Caki2 (cell line): ENCODE results near the gene OVCA2. TPM values are rescaled to one million over a fixed set of nuclear protein-coding genes. Genes with fewer than 3 reads are reported as not detected.
A peak's percentile ranks its signal among the peaks of the same experiment; 100 is the strongest.

Experiments used
- DNase-seq: peaks from one replicate; pipeline ENCODE4 v3.0.0-alpha.2; 2015; ENCODE audit warnings: low read depth
- in situ Hi-C: cut with HindIII; loops from 2 replicates; pipeline ENCODE4 v1.10.0; 2016; ENCODE audit warnings: low sequenced_read_pairs, low pct_unique_long_range_greater_than_20kb, mixed read lengths
- total RNA-seq: library from RNA; depleted of rRNA; stranded (reverse); fragments of >200 nt; shearing (Covaris generic); gene quantifications from 2 replicates; pipeline ENCODE4 v1.2.3, GENCODE V29; 2014; ENCODE audit warnings: low replicate concordance

The OVCA2 gene
- total RNA-seq, 1 experiment from 2014 or later: 53.1 TPM

DNA sequence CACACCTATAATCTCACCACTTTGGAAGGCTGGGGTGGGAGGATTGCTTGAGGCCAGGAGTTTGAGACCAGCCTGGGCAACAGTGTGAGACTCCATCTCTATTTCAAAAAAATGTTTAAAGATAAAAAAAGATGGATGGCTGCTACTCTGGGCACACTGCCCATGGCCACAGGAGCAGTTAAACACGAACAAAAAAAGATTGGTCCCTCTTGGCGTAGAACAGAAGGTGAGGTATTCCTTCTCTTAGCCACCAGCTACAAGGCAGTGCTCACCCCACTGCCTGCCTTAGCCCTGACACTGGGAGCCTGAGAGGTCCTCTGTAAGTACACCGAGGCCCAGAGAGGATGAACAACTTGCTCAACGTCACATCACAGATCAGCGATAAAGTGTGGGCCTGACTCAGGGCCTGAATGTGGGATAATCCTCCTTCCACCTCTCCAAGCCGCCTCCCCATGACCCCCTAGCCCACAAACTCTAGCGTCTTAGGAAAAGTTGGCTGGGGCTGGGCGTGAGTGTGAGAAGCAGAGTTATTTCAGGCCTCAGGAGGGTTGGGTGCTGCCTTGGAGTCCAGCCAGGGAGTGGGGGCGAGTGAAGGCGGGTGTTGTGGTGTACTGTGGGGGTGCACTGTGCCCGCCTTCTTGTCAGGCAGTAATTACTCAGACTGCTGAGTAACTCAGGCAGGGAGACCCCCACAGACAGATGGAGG, 14.1 kb upstream of the OVCA2 start:
- in situ Hi-C loops: no loop called here
- no peak for DNase-seq

DNA sequence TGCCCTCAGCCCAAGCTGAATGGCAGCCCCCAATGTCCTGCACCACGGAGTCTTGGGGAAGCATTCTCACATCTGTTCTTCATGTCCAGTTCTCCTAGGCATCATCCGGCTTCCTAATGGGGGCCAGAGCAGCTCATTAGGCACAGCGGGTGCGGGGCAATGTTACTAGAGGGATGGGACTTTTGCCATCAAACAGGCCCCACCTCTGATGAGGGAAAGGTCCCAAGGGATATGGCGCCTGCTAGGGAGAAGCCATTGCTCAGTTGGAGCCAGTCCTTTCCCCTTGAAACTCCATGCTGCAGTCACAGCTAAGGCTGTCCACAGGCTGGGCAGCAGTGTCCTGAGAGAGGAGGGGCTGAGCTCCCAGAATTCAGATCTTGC, 13.6 kb upstream of the OVCA2 start:
- DNase-seq: no peak
- in situ Hi-C loops: no loop called here

DNA sequence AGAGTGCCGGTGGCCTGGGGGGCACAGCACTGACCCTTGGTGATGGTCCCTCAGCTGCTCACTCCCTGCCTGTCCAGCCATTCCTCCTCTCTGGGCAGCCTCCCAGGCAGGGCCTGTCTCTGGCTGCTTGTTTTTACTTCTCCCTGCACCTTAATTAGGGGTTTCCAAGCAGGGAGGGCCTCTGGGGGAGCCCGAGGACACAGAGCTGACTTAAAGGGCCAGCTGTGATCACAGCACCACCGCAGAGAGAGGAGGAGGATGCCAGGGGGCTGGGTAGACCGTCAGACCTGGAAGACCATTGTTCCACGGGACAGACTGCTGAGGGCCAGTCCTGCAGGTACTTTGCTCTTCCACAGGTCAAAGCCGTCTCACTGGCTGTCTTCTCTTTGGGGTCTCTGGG, 13.1 kb upstream of the OVCA2 start:
- in situ Hi-C loops: no loop called here
- no peak for DNase-seq

DNA sequence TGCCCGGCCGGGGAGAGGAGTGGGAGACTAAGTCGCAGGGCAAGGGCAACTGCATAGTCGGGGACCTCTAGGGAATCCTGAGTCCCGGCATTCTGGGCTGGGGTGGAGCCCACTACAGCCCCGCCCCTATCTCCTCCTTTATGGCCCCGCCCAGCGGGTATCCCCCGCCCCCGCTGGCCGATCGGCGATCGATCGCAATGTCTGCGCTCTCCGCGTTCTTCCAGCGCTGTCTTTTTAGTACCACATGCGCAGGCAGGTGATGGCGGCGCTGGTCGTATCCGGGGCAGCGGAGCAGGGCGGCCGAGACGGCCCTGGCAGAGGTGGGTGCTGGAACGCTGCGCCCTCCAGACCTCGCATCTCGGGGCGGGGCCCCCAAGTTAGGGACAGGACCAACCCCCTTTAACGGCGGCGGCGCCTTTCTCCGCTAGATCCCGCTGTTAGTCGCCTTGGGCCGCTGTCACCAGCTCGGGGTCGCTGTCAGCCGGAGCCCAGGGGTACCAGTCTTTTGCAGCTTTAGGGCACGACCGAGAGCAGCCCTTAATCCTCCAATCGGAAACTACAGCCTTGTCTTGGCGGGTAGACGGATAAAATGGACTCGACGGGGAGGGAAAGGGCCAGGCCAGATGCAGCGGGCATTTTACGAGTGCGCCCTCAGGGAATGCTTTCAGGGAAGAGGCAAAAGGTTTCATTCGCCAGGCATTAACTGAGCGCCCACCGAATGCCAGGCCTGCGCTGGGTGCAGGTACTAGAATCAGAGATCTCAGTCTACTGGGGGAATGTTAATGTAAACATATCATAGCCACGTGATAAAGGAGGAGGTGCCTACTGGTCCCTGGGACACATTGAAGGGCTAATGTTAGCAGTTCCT, 11.7 kb upstream of the OVCA2 start, which contains the start of gene DPH1:
TSS of gene DPH1 (plus strand) at position 243 of the 868 bp plus-strand sequence. CDS start at position 260, 17 bp downstream.
- in situ Hi-C loops: no loop called here
- peak; percentile 70 for DNase-seq

DNA sequence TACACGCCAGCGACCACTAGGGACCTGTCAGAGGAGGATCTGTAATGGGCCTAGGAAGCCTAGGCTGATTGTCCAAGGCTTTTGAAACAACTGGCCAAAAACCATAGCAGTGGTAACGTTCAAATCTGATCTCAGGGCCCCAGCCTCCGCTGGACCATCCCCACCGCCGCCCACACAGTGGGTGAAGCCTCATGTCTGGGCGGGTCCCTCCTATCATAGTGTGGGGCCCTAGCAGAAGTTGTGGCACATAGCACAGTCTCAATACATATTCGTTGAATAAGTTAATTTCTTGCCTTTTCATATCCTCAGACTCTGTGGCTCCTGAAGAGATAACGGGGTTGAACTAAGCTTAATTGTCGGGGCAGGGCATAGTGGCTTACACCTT, 11.1 kb upstream of the OVCA2 start:
- DNase-seq: no peak
- in situ Hi-C loops: no loop called here

DNA sequence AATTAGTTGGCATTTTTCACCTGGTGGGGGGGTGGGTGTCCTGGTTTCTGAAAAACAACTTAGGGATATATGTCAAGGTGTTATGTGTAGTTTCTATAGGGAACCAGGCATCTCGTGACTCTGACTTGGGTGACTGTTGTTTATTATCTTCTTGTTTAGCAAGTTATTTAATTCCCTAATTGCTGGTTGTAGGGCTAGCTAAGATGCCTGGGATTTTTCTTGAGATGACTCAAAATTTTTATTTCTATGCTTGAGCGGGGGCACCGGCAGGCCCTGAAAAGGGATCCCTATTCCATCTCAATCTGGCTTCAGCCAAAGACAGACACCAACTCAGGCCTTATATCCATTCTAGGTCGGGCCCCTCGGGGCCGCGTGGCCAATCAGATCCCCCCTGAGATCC, 8.7 kb upstream of the OVCA2 start:
- DNase-seq: no peak
- in situ Hi-C loops: no loop called here

DNA sequence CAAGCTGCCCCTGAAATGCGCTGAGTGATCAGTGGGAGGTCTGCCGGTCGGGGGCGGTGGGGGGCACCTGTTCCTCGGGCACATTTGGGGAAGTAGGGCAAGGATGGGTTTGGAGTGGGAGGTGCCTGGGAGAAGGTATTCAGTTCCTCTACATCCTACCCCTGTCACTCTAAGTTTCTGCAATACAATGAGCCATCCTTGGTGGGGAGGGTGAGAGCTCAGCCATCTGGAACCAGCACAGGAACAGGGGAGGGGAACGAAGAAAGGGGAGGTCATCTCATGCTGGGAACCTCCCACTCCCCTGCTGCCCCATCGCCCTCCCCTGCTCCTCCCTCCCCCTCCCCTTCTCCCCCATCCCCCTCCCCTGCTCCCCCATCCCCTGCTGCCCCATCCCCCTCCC, 7.7 kb upstream of the OVCA2 start:
- in situ Hi-C loops: no loop called here
- DNase-seq: peak; percentile 36

DNA sequence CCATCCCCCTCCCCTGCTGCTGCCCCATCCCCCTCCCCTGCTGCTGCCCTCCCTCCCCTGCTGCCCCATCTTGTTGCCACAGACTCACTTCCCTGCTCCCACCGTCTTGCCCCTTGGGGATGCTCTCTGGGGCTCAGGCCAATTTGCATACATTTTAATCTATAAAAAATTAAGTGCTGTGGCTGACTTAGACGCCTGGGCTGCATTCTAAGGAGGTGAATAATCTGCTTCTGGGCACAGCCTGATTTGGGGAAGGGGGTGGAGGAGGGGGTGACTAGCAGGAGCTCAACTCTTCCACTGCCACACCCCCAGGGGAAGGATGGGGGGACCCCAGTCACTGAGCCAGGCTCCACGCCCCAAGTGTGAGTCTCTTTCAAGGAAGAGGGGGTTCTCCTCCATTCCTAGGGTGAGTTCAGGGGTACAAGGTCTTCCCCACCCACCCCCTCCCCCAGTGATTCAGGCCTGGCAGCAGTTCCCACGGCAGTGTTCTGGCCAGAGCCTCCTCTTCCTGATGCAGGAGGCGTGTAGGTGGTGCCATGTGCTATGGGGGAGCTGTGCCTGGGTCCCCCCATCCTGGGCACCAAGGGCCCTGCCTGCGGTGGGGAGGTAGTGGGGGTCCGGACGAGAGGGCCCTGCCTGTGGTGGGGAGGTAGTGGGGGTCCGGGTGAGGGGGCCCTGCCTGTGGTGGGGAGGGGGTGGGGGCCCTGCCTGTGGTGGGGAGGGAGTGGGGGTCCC, 6.8 kb upstream of the OVCA2 start:
- no peak for DNase-seq
- in situ Hi-C loops: no loop called here

DNA sequence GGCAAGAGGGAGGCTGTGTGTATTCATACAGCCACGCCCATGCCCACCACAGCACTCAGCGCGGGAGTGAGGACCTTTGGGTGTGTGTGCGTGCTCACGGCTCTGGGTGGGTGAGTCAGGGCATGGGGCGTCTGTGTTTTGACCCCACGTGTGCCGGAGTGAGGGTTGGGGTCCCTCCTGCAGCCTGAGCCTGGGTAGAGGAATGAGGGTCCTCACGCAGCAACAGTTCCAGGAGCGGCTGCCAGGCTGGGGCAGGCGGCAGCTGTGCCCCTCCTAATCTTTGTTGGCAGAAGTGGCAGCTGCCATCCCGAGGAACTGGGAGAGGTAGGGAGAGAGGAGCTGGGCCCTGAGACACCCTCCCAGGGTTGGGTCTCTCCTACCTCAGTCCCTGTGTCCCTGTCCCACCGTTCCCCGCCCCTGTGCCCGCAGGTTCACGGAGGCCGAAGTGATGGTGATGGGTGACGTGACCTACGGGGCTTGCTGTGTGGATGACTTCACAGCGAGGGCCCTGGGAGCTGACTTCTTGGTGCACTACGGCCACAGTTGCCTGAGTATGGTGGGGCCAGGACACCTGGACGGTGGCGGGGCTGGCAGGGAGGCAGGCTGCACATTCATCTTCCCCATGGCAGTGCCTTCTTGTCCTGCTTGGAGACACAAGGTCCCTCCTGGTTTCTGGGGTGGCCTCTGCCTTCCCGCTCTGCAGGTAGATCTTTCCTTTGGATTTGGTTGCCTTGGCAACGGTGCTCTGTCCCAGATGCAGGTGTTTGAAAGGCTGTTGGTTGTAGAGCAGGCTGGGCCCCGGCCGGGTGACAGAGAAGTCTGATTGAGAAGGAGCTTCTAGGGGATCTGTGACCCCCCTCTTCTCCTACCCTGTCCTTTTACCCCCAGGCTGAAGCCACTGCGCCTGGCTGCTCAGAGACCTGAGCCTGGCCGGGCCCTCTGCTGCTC, 6.0 kb upstream of the OVCA2 start:
- in situ Hi-C loops: no loop called here
- no peak for DNase-seq

DNA sequence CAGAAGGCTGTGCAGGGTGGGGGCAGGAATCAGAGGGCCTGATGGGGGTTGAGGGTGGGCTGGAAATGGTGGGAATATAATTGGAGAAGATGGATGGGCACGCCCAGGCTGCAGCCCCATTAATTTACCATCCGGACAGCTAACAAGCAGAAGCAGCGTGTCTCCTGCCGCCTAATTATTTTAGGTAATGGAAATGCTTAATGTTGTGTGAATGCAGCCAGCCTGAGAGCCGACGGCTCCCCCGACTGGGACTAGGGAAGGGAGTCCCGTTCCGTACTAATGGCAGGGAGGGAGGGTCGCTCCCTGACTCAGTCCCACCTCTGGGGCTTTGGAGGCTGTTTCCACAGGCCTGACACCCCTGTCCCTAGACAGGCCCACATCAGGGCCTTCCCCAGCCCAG, 4.7 kb upstream of the OVCA2 start:
- in situ Hi-C loops: no loop called here

DNA sequence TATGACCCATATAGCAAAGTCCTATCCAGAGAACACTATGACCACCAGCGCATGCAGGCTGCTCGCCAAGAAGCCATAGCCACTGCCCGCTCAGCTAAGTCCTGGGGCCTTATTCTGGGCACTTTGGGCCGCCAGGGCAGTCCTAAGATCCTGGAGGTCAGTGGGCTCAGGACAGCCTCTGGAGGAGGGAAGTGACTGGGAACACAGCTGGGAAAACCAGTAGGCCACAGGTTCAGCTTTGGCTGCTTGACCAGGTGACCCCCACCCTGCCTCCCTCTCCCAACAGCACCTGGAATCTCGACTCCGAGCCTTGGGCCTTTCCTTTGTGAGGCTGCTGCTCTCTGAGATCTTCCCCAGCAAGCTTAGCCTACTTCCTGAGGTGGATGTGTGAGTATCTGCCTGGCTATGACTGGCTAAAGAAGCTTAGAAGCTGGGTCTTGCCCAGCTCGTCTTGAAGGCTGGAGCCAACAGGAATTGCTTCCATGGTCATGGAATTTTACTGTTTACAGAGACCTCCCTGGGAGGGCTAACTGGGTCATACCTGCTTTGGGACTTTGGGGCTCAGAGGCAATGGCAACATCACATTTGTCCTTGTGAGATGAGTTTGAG, 1.5 kb upstream of the OVCA2 start:
- no peak for DNase-seq
- in situ Hi-C loops: no loop called here

More for the DNA sequence above, 4.7 kb upstream of the OVCA2 start:
- no peak for DNase-seq

DNA sequence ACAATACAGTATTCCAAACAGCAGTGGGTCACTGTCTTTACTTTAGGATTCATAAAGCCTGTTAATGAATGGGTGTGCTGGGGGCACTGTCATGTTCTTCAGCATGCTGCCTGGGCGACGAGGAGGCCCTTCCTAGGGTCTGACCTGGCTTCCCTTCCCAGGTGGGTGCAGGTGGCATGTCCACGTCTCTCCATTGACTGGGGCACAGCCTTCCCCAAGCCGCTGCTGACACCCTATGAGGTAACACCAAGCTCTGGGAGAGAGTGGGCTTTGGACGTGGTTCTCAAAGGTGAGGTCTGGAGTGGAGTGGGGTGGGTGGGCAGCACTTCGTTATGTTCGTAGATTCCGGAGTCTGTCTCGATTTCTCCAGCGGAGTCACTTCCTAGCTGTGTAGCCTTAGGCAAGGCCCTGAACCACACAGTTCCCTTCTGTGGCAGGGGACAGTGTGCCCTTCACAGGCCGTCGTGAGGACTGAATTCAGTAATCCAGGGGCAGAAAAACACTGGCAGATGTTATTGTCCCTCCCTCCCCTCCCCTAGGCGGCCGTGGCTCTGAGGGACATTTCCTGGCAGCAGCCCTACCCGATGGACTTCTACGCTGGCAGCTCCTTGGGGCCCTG, 771 bp upstream of the OVCA2 start:
- DNase-seq: no peak
- in situ Hi-C loops: no loop called here

DNA sequence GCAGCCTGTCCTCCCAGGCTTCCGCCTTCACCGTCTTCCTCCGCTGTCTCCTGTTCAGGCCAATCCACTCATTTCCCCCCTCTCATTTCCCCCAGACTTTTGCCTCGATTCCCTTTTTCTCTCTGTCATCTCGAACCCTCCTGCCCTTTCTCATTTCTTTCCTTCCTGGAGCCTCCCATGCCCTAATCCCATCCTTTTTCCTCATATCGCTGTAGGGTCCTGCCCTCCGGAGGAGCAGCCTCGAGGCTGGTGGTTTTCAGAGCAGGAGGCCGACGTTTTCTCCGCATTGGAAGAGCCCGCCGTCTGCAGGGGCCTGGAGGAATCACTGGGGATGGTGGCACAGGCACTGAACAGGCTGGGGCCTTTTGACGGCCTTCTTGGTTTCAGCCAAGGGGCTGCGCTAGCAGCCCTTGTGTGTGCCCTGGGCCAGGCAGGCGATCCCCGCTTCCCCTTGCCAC, 597 bp downstream of the OVCA2 start:
- in situ Hi-C loops: no loop called here
- DNase-seq: peak; percentile 12

DNA sequence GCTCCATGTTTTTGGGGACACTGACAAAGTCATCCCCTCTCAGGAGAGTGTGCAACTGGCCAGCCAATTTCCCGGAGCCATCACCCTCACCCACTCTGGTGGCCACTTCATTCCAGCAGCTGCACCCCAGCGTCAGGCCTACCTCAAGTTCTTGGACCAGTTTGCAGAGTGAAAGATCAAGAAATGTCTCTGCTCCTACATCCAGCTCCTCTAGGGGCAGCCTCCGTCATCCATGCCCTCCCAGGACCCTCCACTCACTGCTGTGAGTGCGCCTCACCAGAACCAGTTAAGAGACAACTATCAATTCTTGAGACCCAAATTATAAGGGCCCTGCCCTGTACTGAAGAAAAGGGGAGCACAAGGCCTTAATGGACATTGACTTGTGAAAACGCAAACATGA, 1.1 kb downstream of the OVCA2 start:
- no peak for DNase-seq
- in situ Hi-C loops: no loop called here

DNA sequence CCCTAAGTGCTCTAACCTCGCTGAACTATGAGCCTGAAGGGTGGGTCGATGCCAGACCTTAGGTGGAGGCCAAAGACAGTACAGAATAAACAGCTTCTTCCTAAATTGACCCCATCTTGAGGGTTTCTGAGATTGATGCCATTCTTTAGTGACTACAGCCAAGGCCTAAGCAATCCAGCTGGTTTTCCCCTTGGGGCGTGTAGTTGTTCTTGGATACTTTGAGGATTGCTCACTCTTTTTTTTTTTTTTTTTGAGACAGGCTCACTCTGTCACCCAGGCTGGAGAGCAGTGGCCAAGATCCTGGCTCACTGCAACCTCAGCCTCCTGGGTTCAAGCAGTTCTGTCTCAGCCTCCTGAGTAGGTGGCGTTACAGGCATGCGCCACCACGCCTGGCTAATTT, 2.0 kb downstream of the OVCA2 start:
- in situ Hi-C loops: no loop called here

DNA sequence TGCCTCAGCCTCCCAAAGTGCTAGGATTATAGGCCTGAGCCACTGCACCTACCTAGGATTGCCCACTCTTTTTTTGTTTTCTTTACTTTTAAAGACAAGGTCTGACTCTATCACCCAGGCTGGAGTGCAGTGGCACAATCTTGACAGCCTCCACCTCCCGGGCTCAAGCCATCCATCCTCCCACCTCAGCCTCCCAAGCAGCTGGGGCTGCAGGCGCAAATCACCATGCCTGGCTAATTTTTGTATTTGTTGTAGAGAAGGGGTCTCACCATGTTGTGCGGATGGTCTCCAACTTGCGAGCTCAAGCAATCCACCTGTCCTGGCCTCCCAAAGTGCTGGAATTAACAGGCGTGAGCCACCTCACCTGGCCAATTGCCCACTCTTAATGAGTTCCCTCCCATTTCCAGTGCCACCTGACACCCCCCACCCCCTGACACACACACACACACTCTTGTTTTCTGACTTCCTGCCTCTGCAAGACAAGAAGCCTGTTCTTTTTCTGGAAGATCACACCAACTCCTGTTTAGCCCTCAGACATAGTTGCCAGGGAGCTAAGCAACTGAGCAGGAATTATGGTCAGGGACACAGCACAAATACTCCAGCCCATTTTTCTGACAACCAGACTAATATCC, 2.6 kb downstream of the OVCA2 start:
- in situ Hi-C loops: no loop called here
- DNase-seq: no peak

More for the DNA sequence above, 2.0 kb downstream of the OVCA2 start:
- peak; percentile 55 for DNase-seq

DNA sequence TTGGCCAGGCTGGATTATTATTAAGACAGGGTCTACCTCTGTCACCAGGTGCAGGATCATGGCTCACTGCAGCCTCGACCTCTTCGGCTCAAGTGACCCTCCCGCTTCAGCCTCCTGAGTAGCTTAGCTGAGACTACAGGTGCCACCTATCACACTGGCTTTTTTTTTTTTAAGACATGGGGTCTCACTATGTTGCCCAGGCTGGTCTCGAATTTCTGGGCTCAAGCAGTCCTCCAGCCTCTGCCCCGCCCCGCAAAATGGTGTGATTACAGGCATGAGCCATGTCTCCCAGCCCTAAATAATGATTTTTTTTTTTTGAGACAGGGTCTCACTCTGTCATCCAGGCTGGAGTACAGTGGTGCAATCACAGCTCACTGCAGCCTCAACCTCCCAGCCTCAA, 5.8 kb downstream of the OVCA2 start:
- in situ Hi-C loops: no loop called here

More for the DNA sequence above, 5.8 kb downstream of the OVCA2 start:
- no peak for DNase-seq
